ENCODE measurements around the gene ZNF346.

- TF ChIP-seq CTCF (IDR thresholded peaks at IDR 0.05 in 4 of 5, conservative IDR thresholded peaks at IDR 0.05 in 1 of 5) (no peak), POLR2A (IDR thresholded peaks at IDR 0.05) (no peak)
Measured at GRCh38 chr5:177003649-177004048, 18.8 kb upstream of the ZNF346 start.

Measured in gastrocnemius medialis (tissue), 4 donors.